HG02852 (cell line): ENCODE measurements around the gene TSC2.

ENCODE experiments used
- ATAC-seq: cut with Tn5 transposase; IDR thresholded peaks from one replicate; pipeline ENCODE4 v1.9.1; 2021; ENCODE audit warnings: mild to moderate bottlenecking, moderate library complexity; ENCODE audit not compliant: unreplicated experiment

The TSC2 gene

DNA sequence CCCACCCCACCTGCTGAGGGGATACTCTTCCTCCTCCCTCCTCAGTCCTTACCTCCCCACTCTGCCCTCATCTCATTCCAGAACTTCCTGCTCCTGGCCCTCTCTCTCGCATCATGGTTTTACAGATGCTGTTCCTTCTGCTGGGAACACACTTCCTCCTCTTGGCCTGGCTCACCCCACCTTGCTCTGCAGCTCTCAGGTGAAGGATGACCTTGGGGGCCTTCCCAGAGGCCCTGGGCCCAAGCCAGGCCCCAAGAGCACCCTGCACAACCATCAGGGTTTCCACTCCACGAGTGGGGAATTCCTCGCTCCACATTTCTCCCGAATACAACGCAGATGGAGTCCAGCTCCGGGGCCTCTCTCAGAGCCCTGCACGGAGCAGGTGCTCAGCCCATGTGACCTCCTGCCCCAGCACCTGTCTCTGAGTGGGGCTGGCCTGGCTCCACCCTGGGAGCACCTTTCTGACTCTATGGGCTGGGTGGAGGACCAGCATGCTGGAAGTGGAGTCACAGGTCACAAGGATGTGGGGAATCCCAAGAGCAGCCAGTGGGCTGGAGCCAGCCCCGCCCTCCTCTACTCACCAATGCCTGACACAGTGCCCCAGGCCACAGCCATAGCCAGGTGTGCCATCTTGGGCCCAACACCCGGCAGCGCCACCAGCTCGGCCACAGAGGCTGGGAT, 4.7 kb upstream of the TSC2 start:
- ATAC-seq = no peak

GRCh38 chr16:2043667-2044451, 3.9 kb upstream of the TSC2 start:
- no peak for ATAC-seq

DNA sequence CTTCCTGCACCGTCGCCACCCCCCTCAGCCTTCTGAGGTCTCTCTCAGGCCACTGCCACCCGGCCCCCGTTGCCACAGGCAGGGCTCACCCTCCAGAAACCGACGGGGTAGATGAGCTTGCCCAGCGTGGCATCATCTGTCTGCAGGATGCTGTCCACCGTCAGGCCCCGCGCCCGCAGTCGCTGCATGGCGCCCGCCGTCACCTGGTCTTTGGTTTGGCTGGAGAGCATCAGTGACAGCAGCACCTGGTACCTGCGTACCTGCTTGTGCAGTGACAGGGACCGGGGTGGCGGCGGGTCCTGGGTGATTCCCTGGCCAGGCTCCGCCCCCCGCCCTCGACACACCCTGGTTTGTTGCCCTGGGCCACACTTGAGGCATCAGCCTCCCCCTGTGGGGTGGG, 3.2 kb upstream of the TSC2 start:
- no peak for ATAC-seq

- no peak for ATAC-seq
Measured at GRCh38 chr16:2045965-2046892, 1.6 kb upstream of the TSC2 start.

DNA sequence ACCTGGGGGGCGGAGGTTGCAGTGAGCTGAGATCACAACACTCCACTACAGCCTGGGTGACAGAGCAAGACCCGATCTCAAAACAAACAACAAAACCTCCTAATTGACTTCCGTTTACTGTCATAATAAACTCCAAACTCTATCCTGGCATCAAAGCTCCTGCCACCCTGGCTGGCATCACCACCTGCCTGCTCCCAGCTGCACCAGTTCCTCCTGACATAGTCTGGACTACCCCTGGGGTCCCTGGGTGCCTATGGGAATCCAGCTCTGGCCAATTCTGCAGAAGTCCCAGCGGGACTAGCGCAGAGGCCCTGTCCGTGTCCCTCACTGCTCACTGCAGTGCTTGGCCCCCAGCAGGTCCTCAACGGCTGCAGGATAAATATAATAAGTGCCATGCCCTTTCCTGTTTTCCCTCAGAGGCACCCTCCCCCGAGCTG, 874 bp upstream of the TSC2 start:
- ATAC-seq = no peak

DNA sequence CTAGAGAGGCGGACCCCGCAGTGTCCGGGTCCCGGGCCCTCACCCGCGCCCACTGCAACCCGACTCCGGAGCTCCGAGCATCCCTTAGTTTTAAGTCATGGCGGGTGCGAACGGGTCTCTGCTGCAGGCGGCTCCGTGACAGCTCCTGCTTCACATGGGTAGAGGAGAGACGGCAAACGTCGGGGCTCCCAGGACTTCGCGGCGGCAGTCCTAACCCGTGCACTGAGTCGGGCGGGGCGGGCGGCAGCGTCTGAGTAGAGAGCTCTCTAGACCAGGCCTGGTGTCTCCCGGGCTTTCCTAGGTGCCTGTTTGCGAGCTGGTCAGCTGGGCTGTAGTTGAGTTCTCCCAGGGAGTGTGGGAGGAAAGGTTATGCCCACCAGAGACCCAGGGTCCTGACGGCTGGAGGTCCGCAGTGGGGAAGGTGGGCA, 345 bp downstream of the TSC2 start:
- ATAC-seq = no peak

DNA sequence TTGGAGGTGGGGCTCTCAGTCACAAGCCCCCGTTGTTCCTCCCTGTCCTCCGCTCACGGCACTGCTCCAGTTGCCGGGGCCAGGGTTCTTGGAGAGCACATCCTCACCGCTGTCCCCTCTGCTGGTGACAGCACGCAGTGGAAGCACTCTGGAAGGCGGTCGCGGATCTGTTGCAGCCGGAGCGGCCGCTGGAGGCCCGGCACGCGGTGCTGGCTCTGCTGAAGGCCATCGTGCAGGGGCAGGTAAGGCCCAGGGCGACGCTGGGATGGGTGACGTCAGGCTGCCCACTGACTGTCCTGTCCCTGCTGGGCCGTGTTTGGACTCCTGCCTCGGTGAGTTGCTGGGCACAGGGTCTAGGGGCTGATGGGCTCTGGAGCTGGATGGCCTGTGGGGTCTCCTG, 5.4 kb downstream of the TSC2 start:
- ATAC-seq = no peak

- ATAC-seq = no peak
Measured at GRCh38 chr16:2053897-2054296, 6.1 kb downstream of the TSC2 start.

DNA sequence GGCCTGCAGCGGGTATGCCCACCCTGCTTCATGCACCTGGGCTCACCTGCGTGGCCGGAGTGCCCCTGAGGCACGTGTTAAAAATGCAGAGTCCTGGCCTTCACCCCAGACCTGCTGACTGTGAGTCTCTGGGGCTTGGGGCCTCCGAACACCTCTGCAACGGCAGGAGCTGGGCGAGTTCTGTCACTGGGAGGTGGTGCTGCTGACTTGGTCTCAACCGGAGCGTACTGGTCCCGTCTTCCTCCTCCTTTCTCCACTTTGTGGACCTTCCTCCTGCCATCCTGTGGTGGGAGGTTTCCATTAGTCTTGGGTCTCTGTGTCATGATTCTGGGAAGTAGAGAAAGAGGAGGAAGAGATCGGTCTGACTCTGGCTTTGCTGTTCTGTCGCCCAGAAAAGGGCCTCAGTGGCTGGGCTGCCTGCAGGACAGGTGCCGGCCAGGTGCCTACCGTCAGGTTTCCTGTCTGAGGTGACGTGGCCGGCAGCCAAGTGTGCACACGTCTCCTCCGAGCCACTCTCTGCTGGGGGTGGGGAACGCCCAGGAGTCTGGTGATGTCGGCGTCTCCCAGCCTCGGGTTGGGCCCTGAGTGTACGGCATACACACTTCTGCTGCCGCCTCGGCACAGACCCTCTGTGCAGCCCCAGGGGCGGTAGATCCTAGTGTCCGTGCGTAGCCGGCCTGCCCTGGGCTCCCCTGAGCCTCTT, 6.9 kb downstream of the TSC2 start:
- no peak for ATAC-seq

GRCh38 chr16:2056077-2056476, 8.3 kb downstream of the TSC2 start:
- ATAC-seq = no peak

DNA sequence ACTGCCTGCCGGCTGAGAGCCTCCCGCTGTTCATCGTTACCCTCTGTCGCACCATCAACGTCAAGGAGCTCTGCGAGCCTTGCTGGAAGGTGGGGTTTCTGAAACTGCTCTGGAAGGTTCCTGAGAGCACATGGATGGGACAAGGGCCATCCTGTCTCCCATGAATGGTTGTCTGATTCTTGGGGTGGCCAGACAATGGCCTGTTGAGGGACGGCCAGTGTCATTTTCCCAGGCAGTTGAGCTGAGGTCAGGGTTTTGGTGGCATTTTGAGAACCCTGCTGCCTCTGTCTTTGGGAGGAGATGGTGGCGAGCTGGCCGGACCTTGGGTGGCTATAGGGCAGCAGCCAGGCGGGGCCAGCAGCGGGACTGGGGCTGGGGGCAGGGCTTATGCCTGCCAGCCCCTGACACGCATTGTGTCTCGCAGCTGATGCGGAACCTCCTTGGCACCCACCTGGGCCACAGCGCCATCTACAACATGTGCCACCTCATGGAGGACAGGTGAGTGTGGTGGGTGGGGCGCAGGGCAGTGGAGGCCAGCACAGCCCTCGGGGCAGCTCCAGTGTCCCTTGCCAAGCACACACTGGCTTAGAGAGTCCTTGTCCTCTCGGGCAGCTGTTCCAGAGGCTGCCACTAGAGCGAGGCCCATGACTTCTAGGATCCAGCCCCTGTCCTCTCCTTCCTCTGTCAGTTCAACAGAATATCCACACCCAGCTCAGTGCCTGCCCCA, 9.1 kb downstream of the TSC2 start:
- ATAC-seq = no peak

DNA sequence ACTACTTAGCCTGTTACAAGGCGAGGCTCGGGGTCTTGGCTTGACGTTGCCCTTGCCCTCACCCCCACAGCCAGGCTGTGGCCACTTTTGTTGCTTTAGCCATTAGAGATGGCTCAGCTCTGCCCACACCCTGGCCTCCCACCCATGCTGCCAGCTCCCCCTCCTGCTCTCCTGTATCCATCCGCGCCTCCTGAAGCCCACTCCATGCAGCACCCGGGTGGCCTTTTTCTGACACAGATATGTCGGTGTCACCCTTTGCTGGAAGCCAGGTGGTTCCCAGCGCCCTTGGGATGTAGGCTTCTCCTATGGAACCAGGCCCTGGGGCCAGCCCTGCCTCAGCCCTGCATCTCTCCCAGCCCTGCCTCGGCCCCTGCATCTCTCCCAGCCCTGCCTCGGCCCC, 9.7 kb downstream of the TSC2 start:
- ATAC-seq = no peak

DNA sequence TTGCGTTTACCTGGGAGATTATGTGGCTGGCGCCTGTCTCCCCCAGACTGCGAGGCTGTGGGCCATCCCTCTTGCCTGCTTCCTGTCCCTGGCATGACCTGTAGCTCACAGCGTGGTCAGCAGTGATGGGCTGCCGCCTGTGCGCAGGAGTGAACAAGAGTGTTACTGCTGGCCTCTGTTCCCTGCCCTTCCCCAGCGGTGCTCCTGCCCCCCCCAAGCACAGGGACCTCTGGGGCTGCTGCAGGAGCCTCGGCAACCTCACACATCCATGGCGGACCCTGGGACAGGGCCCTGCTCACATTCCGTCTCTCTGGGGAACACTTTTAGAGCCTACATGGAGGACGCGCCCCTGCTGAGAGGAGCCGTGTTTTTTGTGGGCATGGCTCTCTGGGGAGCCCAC, 10.6 kb downstream of the TSC2 start:
- no peak for ATAC-seq

- ATAC-seq = no peak
Measured at GRCh38 chr16:2058872-2059271, 11.1 kb downstream of the TSC2 start.

DNA sequence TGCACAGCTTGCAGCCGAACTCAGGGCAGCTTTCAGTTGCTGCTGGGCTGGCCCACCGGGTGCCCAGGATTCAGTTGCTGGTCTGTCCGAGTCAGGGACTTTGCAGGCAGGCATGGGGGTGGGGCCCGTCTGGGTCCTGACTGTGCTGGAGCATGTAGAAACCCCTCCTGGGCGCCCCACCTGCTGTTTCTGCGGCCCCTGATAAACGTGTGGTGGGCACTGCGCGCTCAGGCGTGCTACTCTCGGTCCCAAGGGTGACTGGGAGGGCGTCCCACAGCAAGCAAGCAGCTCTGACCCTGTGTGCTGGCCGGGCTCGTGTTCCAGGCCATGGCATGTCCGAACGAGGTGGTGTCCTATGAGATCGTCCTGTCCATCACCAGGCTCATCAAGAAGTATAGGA, 12.6 kb downstream of the TSC2 start:
- no peak for ATAC-seq

- no peak for ATAC-seq
Measured at GRCh38 chr16:2061023-2061422, 13.2 kb downstream of the TSC2 start.

GRCh38 chr16:2061526-2061925, 13.7 kb downstream of the TSC2 start:
- no peak for ATAC-seq

GRCh38 chr16:2062801-2063200, 15.0 kb downstream of the TSC2 start:
- no peak for ATAC-seq

DNA sequence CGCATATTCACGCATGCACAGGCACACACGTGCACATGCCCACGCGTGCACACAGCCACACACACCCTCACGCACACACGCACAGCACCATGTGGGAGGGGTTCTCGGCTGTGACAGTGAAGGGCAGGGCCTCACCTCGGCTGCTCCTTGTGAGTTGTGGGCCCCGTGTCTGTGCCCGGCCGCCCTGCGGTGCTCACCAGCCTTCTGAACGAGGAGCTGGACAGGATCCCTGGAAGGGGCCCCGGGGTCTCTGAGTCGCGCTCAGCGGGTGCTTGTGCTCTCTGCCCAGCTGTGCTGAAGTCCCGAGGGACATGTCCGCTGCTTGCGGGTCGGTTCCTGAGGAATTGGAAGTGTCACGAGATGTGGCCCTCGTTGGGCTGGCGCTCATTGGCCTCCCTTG, 16.1 kb downstream of the TSC2 start:
- no peak for ATAC-seq

DNA sequence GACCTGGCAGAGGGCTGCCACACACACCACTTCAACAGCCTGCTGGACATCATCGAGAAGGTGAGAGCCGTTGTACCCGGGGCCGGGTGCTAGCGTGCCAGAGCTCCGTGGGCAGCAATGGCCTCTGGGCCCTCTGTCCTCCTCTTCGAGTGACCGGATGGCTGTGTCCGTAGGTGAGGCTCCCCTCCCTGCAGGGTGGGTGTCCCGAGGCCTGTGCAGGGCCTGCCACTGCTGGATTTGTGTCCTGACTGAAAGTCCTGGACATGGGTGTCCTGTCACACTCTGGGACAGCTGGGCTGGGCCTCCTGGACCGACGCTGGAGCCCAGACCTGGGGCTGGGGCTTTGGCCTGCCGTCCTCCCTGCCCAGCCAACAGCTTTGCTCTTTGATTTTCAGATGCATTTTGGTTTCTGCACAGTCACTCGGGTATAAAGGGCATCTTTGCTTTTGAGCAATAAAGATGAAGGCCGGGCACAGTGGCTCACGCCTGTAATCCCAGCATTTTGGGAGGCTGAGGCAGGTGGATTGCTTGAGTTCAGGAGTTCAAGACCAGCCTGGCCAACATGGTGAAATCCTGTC, 16.7 kb downstream of the TSC2 start:
- no peak for ATAC-seq
